Lung (tissue), 12 donors: ENCODE measurements around the gene PPIG. TPM values are rescaled to one million over a fixed set of nuclear protein-coding genes. Genes with fewer than 3 reads are reported as not detected.

Experiments used
- ATAC-seq: fragments of 200-7000 bp; cut with Tn5 transposase; one replicate; pipeline ENCODE4 v1.9.1; 2020; ENCODE audit warnings: moderate number of reproducible peaks; ENCODE audit not compliant: insufficient read depth, low FRiP score
- DNase-seq, 3 donors: peaks; one replicate each; pipeline ENCODE4 v3.0.0-alpha.2; 2013 to 2017
- H3K27ac ChIP-seq, 2 donors: one replicate each; pipeline ENCODE4 v1.5.1; 2013; ENCODE audit warnings: mild to moderate bottlenecking in 2 of 2, moderate library complexity in 2 of 2, control low read depth in 1 of 2, inconsistent platforms in 1 of 2, low read depth in 1 of 2, low read length in 1 of 2
- H3K27me3 ChIP-seq, 3 donors: one replicate each; pipeline ENCODE4 v1.5.1; 2013; ENCODE audit warnings: low read length in 2 of 3; ENCODE audit not compliant: control insufficient read depth in 3 of 3, insufficient read depth in 3 of 3
- H3K36me3 ChIP-seq, 4 donors: one replicate each; pipeline ENCODE4 v1.5.1; 2013; ENCODE audit warnings: low read length in 4 of 4, mild to moderate bottlenecking in 1 of 4, moderate library complexity in 1 of 4; ENCODE audit not compliant: control insufficient read depth in 4 of 4, insufficient read depth in 4 of 4
- H3K4me1 ChIP-seq, 5 donors: one replicate each; pipeline ENCODE4 v1.5.1; 2013; ENCODE audit warnings: low read length in 5 of 5, mild to moderate bottlenecking in 2 of 5, moderate library complexity in 1 of 5; ENCODE audit not compliant: control insufficient read depth in 5 of 5, insufficient read depth in 5 of 5
- H3K4me3 ChIP-seq: one replicate; pipeline ENCODE4 v1.5.1; 2013; ENCODE audit warnings: mild to moderate bottlenecking, control low read depth, moderate library complexity
- H3K9ac ChIP-seq, 2 donors: one replicate each; pipeline ENCODE4 v1.5.1; 2013; ENCODE audit warnings: low read length in 2 of 2, control low read depth in 1 of 2; ENCODE audit not compliant: insufficient read depth in 1 of 2
- H3K9me3 ChIP-seq, 4 donors: one replicate each; pipeline ENCODE4 v1.5.1; 2013; ENCODE audit warnings: low read length in 3 of 4, mild to moderate bottlenecking in 1 of 4, moderate library complexity in 1 of 4; ENCODE audit not compliant: control insufficient read depth in 4 of 4, insufficient read depth in 3 of 4
- WGBS, 2 donors: extraction: QIAGEN DNeasy Blood & Tissue Kit; methylation state at CpG; one replicate each; pipeline ENCODE4 v1.1.7; 2013; 5-methylcytosine and 5-hydroxymethylcytosine counted together
- polyA plus RNA-seq, 2 donors: library from polyadenylated mRNA; stranded (reverse); fragments of 200-250 nt; gene quantifications; one replicate each; pipeline ENCODE4 v1.2.1, GENCODE V29; 2013
- total RNA-seq, 2 donors: library from RNA; depleted of rRNA in 1 of 2; stranded (reverse); fragments of >200 nt in 1 of 2; gene quantifications; one replicate each; pipeline ENCODE4 v1.2.1, GENCODE V29; 2014 to 2021
- TF ChIP-seq, protein P1 (sequence below): IDR thresholded peaks from 2 replicates; pipeline ENCODE4 v1.5.1; 2012; ENCODE audit warnings: mild to moderate bottlenecking; ENCODE audit errors: control extremely low read depth, extremely low read depth
- donor health status: control.
- donor health status: control.
- donor health status: Bipolar disorder and iron deficiency.
- donor health status: healthy.
- donor health status: DM: yes; HTN: yes; CAD: no.

The PPIG gene
- total and polyA plus RNA-seq, 4 donors = 26.2 to 56.1 (median 48.2) TPM

DNA sequence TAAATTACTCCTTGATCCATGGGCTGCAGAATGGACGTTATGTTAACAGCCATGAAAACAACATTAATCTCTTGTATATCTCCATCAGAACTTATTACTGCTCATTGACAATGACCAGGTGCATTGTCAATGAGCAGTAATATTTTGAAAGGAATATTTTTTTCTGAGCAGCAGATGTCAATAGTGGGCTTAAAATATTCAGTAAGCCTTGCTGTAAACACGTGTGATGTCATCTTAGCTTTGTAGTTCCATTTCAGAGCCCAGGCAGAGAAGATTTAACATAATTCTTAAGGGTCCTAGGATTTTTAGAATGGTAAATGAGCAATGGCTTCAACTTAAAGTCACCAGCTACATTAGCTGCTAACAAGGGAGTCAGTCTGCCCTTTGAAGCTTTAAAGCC lies 83.4 kb downstream of the PPIG start:
- TF ChIP-seq, protein P1, sequence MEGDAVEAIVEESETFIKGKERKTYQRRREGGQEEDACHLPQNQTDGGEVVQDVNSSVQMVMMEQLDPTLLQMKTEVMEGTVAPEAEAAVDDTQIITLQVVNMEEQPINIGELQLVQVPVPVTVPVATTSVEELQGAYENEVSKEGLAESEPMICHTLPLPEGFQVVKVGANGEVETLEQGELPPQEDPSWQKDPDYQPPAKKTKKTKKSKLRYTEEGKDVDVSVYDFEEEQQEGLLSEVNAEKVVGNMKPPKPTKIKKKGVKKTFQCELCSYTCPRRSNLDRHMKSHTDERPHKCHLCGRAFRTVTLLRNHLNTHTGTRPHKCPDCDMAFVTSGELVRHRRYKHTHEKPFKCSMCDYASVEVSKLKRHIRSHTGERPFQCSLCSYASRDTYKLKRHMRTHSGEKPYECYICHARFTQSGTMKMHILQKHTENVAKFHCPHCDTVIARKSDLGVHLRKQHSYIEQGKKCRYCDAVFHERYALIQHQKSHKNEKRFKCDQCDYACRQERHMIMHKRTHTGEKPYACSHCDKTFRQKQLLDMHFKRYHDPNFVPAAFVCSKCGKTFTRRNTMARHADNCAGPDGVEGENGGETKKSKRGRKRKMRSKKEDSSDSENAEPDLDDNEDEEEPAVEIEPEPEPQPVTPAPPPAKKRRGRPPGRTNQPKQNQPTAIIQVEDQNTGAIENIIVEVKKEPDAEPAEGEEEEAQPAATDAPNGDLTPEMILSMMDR = no peak
- no peak for ATAC-seq
- WGBS, 2 donors = 32 to 35% methylated on average over 2 of the region's 2 CpGs

DNA sequence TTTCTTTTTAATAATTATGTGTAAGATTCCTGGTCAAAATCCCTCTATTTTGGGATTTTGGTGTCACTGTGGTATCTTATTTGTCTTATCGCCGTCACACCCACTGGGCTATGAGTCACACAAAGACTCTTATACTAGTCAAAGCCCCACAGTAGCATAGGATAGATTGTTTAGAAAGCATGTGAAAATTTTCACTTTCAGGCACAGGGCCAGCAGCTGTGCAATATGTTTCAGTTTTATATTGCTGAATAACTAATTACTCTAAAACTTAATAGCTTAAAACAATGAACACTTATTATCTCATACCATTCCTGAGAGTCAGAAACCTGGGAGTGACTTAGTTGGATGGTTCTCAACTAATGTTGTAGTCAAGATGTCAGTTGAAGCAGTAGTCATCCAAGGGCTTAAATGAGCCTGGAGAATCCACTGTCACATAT lies 86.1 kb downstream of the PPIG start:
- Histone ChIP-seq H3K27ac (no peak overlapping the region), H3K4me3 (no peak overlapping the region), H3K9me3 (no peaks in the 10 kb centered on the region), H3K36me3 (no peaks in the 10 kb centered on the region), H3K4me1 (no peaks in the 10 kb centered on the region), H3K9ac (no peak overlapping the region), H3K27me3 (no peaks in the 10 kb centered on the region)
- ATAC-seq (no peak), DNase-seq (no peak)
- WGBS, 2 donors = 87 to 96% methylated on average over 2 of the region's 2 CpGs
- TF ChIP-seq, protein P1 = no peak

More for the DNA sequence above, 83.4 kb downstream of the PPIG start:
- H3K9me3 ChIP-seq = no peaks in the 10 kb centered on the region
- no peak overlapping the region for H3K9ac ChIP-seq
- no peak for DNase-seq
- H3K36me3 ChIP-seq = no peaks in the 10 kb centered on the region
- no peaks in the 10 kb centered on the region for H3K27me3 ChIP-seq
- H3K27ac ChIP-seq = no peak overlapping the region
- no peak overlapping the region for H3K4me3 ChIP-seq
- H3K4me1 ChIP-seq = no peaks in the 10 kb centered on the region

DNA sequence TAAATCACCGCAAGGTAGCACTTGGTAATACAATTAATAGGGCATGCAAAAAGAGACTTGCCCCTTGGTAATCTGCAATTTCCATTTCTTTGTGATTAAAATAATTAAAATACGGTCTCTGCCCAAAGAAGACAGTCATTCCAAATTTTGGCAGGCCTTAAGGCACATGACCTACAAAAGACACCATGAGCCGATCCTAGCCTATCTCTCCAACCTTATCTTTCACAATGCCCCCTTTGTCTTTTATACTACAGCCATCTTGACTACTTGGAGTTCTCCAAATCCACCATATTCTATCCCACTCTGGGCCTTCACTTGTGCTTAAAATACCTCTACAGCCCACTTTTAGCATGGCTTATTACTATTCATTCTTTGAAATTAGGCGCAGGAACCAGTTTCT lies 86.8 kb downstream of the PPIG start:
- H3K36me3 ChIP-seq = no peaks in the 10 kb centered on the region
- H3K27ac ChIP-seq = no peak overlapping the region
- no peak for DNase-seq
- WGBS, 2 donors = 95 to 98% methylated on average over 4 of the region's 4 CpGs
- H3K4me1 ChIP-seq = no peaks in the 10 kb centered on the region
- no peak overlapping the region for H3K4me3 ChIP-seq
- TF ChIP-seq, protein P1 = no peak
- H3K27me3 ChIP-seq = no peaks in the 10 kb centered on the region
- ATAC-seq = no peak
- H3K9ac ChIP-seq = no peak overlapping the region
- H3K9me3 ChIP-seq = no peaks in the 10 kb centered on the region

DNA sequence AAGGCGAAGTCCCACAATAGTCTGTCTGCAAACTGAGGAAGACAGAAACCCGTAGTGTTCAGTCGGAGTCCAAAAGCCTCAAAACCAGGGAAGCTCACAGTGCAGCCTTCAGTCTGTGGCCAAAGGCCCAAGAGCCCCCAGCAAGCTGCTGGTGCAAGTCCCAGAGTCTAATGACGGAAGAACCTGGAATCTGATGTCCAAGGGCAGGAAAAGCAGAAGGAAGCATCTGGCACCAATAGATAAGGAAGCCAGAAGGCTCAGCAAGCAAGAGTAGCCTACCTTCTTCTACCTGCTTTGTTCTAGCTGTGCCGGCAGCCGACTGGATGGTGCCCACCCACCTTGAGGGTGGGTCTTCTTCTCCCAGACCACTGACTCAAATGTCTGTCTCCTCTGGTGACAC lies 88.3 kb downstream of the PPIG start:
- 31 to 65% methylated on average over 6 of the region's 6 CpGs for WGBS, 2 donors
- ATAC-seq = no peak
- TF ChIP-seq, protein P1 = no peak

More for the DNA sequence above, 88.3 kb downstream of the PPIG start:
- no peak overlapping the region for H3K27ac ChIP-seq
- no peaks in the 10 kb centered on the region for H3K27me3 ChIP-seq
- H3K9me3 ChIP-seq = no peaks in the 10 kb centered on the region
- H3K9ac ChIP-seq = no peak overlapping the region
- no peak overlapping the region for H3K4me3 ChIP-seq
- no peaks in the 10 kb centered on the region for H3K36me3 ChIP-seq
- H3K4me1 ChIP-seq = no peaks in the 10 kb centered on the region
- no peak for DNase-seq
